Right lobe of liver (tissue), 6 donors: ENCODE results near the gene PTPRD. TPM values are rescaled to one million over a fixed set of nuclear protein-coding genes. Genes with fewer than 3 reads are reported as not detected.

Experiments
- ATAC-seq, 4 donors: fragments of 200-7000 bp; cut with Tn5 transposase; one replicate each; pipeline ENCODE4 v1.9.1; 2020; ENCODE audit warnings: mild to moderate bottlenecking in 4 of 4, moderate library complexity in 4 of 4
- DNase-seq, 3 donors: peaks; one replicate each; pipeline ENCODE4 v3.0.0-alpha.2; 2020
- H3K27ac ChIP-seq, 3 donors: fragments of 200-600 bp; one replicate each; pipeline ENCODE4 v1.8.0; 2022
- H3K27me3 ChIP-seq, 2 donors: fragments of 200-600 bp; one replicate each; pipeline ENCODE4 v1.8.0; 2022
- H3K36me3 ChIP-seq, 4 donors: fragments of 200-600 bp; sonication (generic) in 1 of 4; one replicate each; pipeline versions ENCODE4 v1.5.1 to v1.8.0; 2017 to 2022; ENCODE audit warnings: control low read depth in 1 of 4
- H3K4me1 ChIP-seq, 4 donors: fragments of 200-600 bp; sonication (generic) in 1 of 4; one replicate each; pipeline versions ENCODE4 v1.5.1 to v1.8.0; 2017 to 2022; ENCODE audit warnings: control low read depth in 1 of 4
- H3K4me3 ChIP-seq, 3 donors: fragments of 200-600 bp; one replicate each; pipeline ENCODE4 v1.8.0; 2022
- H3K9me3 ChIP-seq, 4 donors: fragments of 200-600 bp; sonication (generic) in 1 of 4; one replicate each; pipeline versions ENCODE4 v1.5.1 to v1.8.0; 2017 to 2022; ENCODE audit warnings: control low read depth in 1 of 4
- POLR2A ChIP-seq: fragments of 450-650 bp; IDR thresholded peaks from one replicate; pipeline ENCODE4 v1.6.1; 2017; ENCODE audit warnings: antibody characterized with exemption, mild to moderate bottlenecking
- WGBS: methylation state at CpG from one replicate; pipeline ENCODE4 v1.1.6; 2018; ENCODE audit warnings: low coverage, low lambda C conversion rate; ENCODE audit not compliant: insufficient coverage; ENCODE audit errors: missing lambda C conversion rate; 5-methylcytosine and 5-hydroxymethylcytosine counted together
- intact Hi-C, 2 donors: fragments of 100-400 bp; cut with DNase I; formaldehyde crosslinking; loops; one replicate each; pipeline versions ENCODE4 v1.11.2 to v1.14.1; 2022
- total RNA-seq, 6 experiments: library from RNA; depleted of rRNA in 2 of 6; stranded (reverse); fragments of >200 nt in 2 of 6; fragmentation: NEBNext Ultra II Directional in 3 of 6; extraction: Animal tissue kit (Norgen Biotek cat#: 25700) in 3 of 6; gene quantifications; one replicate each; pipeline versions ENCODE4 v1.1.0 to v1.2.4, GENCODE V29; 2016 to 2023
- TF ChIP-seq, protein P1 (sequence below), 4 donors: fragments of 200-600 bp in 3 of 4; fragments of 450-650 bp in 1 of 4; IDR thresholded peaks; one replicate each; pipeline versions ENCODE4 v1.5.1 to v1.8.0; 2016 to 2022; ENCODE audit warnings: antibody characterized with exemption in 4 of 4, mild to moderate bottlenecking in 2 of 4
- donor health status: DM: no; HTN: yes; CAD: no.
- donor health status: DM: no; HTN: no; CAD: no.
- donor health status: DM: no; HTN: no; CAD: no.
- donor health status: DM: no; HTN: yes; CAD: no.
- donor health status: DM: no; HTN: yes; CAD: no.

PTPRD gene
- total RNA-seq, 6 experiments from 2014 or later: 5.4 to 29.8 (median 13.9) TPM

DNA sequence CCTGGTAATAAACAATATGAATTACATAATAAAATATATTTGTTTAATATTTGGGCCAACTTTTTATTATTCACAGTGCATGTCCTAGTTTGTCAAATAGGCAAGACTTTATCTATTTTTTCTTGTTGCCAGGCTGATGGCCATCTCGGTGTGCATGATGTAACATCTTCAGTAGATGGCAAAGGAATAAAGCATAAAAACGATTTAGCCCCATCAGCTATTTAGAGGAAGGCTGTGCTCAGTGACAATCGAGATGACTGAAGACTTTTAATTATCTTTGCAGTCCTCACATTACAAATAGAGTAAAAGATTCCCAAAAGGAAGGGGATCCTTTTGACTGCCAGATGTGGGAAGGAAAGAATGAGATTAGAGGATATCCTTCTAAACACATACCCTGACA is 358.5 kb downstream of the PTPRD start:
- DNase-seq (no peak), ATAC-seq (no peak)
- Histone ChIP-seq H3K4me3 (no peak overlapping the region), H3K27me3 (no peaks in the 10 kb centered on the region), H3K9me3 (no peaks in the 10 kb centered on the region), H3K27ac (no peak overlapping the region), H3K4me1 (no peaks in the 10 kb centered on the region), H3K36me3 (no peaks in the 10 kb centered on the region)
- no peak for TF ChIP-seq POLR2A
- TF ChIP-seq, protein P1, sequence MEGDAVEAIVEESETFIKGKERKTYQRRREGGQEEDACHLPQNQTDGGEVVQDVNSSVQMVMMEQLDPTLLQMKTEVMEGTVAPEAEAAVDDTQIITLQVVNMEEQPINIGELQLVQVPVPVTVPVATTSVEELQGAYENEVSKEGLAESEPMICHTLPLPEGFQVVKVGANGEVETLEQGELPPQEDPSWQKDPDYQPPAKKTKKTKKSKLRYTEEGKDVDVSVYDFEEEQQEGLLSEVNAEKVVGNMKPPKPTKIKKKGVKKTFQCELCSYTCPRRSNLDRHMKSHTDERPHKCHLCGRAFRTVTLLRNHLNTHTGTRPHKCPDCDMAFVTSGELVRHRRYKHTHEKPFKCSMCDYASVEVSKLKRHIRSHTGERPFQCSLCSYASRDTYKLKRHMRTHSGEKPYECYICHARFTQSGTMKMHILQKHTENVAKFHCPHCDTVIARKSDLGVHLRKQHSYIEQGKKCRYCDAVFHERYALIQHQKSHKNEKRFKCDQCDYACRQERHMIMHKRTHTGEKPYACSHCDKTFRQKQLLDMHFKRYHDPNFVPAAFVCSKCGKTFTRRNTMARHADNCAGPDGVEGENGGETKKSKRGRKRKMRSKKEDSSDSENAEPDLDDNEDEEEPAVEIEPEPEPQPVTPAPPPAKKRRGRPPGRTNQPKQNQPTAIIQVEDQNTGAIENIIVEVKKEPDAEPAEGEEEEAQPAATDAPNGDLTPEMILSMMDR (IDR thresholded peaks at IDR 0.05): no peak
- intact Hi-C loops: no loop called here
- 20% methylated on average over 3 of the region's 3 CpGs for WGBS

DNA sequence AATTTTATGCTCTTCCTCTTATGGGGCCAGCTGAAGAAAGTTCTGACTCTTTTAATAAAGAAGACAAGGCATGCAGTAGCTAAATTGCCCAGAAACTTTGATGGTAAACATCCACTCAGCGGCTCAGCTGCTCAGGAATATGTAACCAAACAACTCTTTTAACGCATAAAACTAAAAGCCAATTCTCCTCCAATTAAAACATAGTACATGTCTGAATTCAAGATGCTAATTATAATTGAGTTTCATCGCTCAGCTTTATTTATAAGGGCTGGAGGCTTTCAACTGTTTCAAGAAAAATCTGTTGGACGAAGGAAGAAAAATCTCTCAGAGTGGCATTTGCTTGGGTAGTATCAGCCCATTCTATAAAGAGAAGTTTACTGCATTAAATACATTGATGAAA is 359.5 kb downstream of the PTPRD start:
- no peaks in the 10 kb centered on the region for H3K27me3 ChIP-seq
- H3K36me3 ChIP-seq: no peaks in the 10 kb centered on the region
- no peaks in the 10 kb centered on the region for H3K4me1 ChIP-seq
- no peak for TF ChIP-seq POLR2A
- TF ChIP-seq, protein P1 (IDR thresholded peaks at IDR 0.05): no peak
- H3K4me3 ChIP-seq: no peak overlapping the region
- DNase-seq (no peak), ATAC-seq (no peak)
- no peaks in the 10 kb centered on the region for H3K9me3 ChIP-seq
- no peak overlapping the region for H3K27ac ChIP-seq
- 84% methylated on average over 4 of the region's 4 CpGs for WGBS
- intact Hi-C loops: no loop called here

DNA sequence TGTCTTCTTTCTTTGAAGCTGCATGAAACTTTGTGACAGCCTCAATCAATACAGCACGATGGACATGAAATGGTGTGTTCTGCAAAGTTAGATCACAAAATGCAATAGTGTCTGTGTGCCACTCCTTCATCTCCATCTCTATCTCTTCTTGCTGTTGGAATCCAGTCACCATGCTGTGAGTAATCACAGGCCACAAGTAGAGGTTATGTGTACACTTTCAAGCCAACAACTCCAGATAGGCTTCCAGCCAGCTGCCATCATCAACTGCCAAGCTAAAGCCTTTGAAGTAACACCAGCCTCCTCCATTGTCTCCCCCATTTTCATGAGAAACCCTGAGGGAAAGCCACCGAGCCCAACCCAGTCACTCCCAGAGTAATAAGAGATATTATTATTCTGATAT is 360.6 kb downstream of the PTPRD start:
- Histone ChIP-seq H3K4me3 (no peak overlapping the region), H3K4me1 (no peaks in the 10 kb centered on the region), H3K27me3 (no peaks in the 10 kb centered on the region), H3K36me3 (no peaks in the 10 kb centered on the region), H3K9me3 (no peaks in the 10 kb centered on the region), H3K27ac (no peak overlapping the region)
- intact Hi-C loops: no loop called here
- DNase-seq (peak in 1 of 3 donors; percentile 38), ATAC-seq (peak in 3 of 4 donors; percentile 67 to 93 (median 73))
- 43% methylated on average over 2 of the region's 2 CpGs for WGBS
- TF ChIP-seq, protein P1 (IDR thresholded peaks at IDR 0.05): no peak
- no peak for TF ChIP-seq POLR2A

DNA sequence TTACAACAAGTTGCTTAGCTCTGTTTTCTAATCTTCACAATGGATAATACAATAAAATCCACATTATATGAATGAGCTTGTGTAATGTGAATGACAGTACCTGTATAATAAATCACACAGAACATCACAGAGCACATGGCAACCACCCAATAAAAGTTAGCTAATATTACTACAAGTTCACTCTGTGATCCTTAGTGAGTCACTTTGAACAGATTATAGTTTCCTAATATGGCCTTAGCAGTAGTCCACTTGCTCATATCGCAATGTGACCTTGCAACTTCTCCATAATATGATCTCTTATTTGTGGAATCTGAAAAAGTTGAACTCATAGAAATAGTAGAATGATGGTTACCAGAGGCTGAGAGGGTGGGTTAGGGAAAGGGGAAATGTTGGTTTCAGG is 361.3 kb downstream of the PTPRD start:
- WGBS: 48% methylated on average over 1 of the region's 1 CpG

More for the DNA sequence above, 361.3 kb downstream of the PTPRD start:
- Histone ChIP-seq H3K36me3 (no peaks in the 10 kb centered on the region), H3K4me3 (no peak overlapping the region), H3K9me3 (no peaks in the 10 kb centered on the region), H3K27me3 (no peaks in the 10 kb centered on the region), H3K27ac (no peak overlapping the region), H3K4me1 (no peaks in the 10 kb centered on the region)
- DNase-seq (no peak), ATAC-seq (peak in 3 of 4 donors; percentile 50 to 86 (median 63))
- intact Hi-C loops: no loop called here
- no peak for TF ChIP-seq POLR2A
- TF ChIP-seq, protein P1 (IDR thresholded peaks at IDR 0.05): no peak
